Right lobe of liver (tissue), 6 donors: Measurements from ENCODE around the gene ROBO2. TPM values are rescaled to one million over a fixed set of nuclear protein-coding genes. Genes with fewer than 3 reads are reported as not detected.

ENCODE experiments used
- ATAC-seq, 4 donors: fragments of 200-7000 bp; cut with Tn5 transposase; one replicate each; pipeline ENCODE4 v1.9.1; 2020; ENCODE audit warnings: mild to moderate bottlenecking in 4 of 4, moderate library complexity in 4 of 4
- DNase-seq, 3 donors: peaks; one replicate each; pipeline ENCODE4 v3.0.0-alpha.2; 2020
- H3K27ac ChIP-seq, 3 donors: fragments of 200-600 bp; one replicate each; pipeline ENCODE4 v1.8.0; 2022
- H3K27me3 ChIP-seq, 2 donors: fragments of 200-600 bp; one replicate each; pipeline ENCODE4 v1.8.0; 2022
- H3K36me3 ChIP-seq, 4 donors: fragments of 200-600 bp; sonication (generic) in 1 of 4; one replicate each; pipeline versions ENCODE4 v1.5.1 to v1.8.0; 2017 to 2022; ENCODE audit warnings: control low read depth in 1 of 4
- H3K4me1 ChIP-seq, 4 donors: fragments of 200-600 bp; sonication (generic) in 1 of 4; one replicate each; pipeline versions ENCODE4 v1.5.1 to v1.8.0; 2017 to 2022; ENCODE audit warnings: control low read depth in 1 of 4
- H3K4me3 ChIP-seq, 3 donors: fragments of 200-600 bp; one replicate each; pipeline ENCODE4 v1.8.0; 2022
- H3K9me3 ChIP-seq, 4 donors: fragments of 200-600 bp; sonication (generic) in 1 of 4; one replicate each; pipeline versions ENCODE4 v1.5.1 to v1.8.0; 2017 to 2022; ENCODE audit warnings: control low read depth in 1 of 4
- POLR2A ChIP-seq: fragments of 450-650 bp; IDR thresholded peaks from one replicate; pipeline ENCODE4 v1.6.1; 2017; ENCODE audit warnings: antibody characterized with exemption, mild to moderate bottlenecking
- WGBS: methylation state at CpG from one replicate; pipeline ENCODE4 v1.1.6; 2018; ENCODE audit warnings: low coverage, low lambda C conversion rate; ENCODE audit not compliant: insufficient coverage; ENCODE audit errors: missing lambda C conversion rate; 5-methylcytosine and 5-hydroxymethylcytosine counted together
- intact Hi-C, 2 donors: fragments of 100-400 bp; cut with DNase I; formaldehyde crosslinking; loops; one replicate each; pipeline versions ENCODE4 v1.11.2 to v1.14.1; 2022
- total RNA-seq, 6 experiments: library from RNA; depleted of rRNA in 2 of 6; stranded (reverse); fragments of >200 nt in 2 of 6; fragmentation: NEBNext Ultra II Directional in 3 of 6; extraction: Animal tissue kit (Norgen Biotek cat#: 25700) in 3 of 6; gene quantifications; one replicate each; pipeline versions ENCODE4 v1.1.0 to v1.2.4, GENCODE V29; 2016 to 2023
- TF ChIP-seq, protein P1 (sequence below), 4 donors: fragments of 200-600 bp in 3 of 4; fragments of 450-650 bp in 1 of 4; IDR thresholded peaks; one replicate each; pipeline versions ENCODE4 v1.5.1 to v1.8.0; 2016 to 2022; ENCODE audit warnings: antibody characterized with exemption in 4 of 4, mild to moderate bottlenecking in 2 of 4
- donor health status: DM: no; HTN: yes; CAD: no.
- donor health status: DM: no; HTN: no; CAD: no.
- donor health status: DM: no; HTN: no; CAD: no.
- donor health status: DM: no; HTN: yes; CAD: no.
- donor health status: DM: no; HTN: yes; CAD: no.

The ROBO2 gene
- total RNA-seq, 6 experiments from 2014 or later: 0.07 to 1.7 (median 0.67) TPM

DNA sequence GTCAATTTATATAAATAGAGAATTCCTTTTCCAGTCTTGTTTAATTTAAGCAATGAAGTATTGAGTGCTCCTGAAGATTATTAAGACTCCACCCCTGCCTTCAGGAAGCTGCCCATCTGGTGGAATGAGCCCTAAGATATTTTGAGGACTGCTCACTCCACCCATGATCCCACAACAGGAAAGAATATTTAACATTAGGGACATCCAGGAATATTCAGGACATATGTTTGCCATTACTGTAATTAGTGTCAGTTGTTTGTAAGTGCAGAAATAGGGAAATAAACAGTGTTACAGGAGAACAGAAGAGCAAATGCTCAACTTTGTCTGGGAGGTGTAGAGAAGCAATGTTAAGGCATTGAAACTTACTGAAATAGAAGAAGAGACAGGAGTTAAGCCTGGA, 375.0 kb downstream of the ROBO2 start:
- no peaks in the 10 kb centered on the region for H3K36me3 ChIP-seq
- H3K27ac ChIP-seq: no peak overlapping the region
- DNase-seq (no peak), ATAC-seq (no peak)
- intact Hi-C loops: no loop called here
- no peaks in the 10 kb centered on the region for H3K27me3 ChIP-seq
- H3K4me1 ChIP-seq: no peaks in the 10 kb centered on the region
- no peak for TF ChIP-seq POLR2A
- TF ChIP-seq, protein P1, sequence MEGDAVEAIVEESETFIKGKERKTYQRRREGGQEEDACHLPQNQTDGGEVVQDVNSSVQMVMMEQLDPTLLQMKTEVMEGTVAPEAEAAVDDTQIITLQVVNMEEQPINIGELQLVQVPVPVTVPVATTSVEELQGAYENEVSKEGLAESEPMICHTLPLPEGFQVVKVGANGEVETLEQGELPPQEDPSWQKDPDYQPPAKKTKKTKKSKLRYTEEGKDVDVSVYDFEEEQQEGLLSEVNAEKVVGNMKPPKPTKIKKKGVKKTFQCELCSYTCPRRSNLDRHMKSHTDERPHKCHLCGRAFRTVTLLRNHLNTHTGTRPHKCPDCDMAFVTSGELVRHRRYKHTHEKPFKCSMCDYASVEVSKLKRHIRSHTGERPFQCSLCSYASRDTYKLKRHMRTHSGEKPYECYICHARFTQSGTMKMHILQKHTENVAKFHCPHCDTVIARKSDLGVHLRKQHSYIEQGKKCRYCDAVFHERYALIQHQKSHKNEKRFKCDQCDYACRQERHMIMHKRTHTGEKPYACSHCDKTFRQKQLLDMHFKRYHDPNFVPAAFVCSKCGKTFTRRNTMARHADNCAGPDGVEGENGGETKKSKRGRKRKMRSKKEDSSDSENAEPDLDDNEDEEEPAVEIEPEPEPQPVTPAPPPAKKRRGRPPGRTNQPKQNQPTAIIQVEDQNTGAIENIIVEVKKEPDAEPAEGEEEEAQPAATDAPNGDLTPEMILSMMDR (IDR thresholded peaks at IDR 0.05): no peak
- no peak overlapping the region for H3K4me3 ChIP-seq
- H3K9me3 ChIP-seq: no peaks in the 10 kb centered on the region

DNA sequence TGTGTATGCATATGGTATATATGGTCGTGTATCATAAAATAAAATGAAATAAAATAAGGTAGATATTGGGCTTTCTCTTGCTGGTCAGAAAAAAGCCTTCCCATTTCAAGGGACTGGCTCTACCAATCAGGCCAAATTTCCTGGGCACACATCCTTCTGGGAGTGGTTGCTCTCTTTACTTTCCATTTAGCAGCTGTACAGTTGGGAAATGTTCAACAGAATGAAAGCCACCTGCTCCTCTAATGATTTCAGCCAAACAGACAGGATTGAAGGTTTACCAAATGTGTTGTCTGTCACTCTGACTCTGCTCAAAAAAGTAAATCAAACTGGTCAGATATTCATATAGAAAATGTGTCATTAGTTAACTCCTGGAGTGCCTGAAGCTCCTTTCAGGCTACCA, 380.4 kb downstream of the ROBO2 start:
- Histone ChIP-seq H3K27ac (no peak overlapping the region), H3K4me1 (no peaks in the 10 kb centered on the region), H3K36me3 (no peaks in the 10 kb centered on the region), H3K27me3 (no peaks in the 10 kb centered on the region), H3K9me3 (no peaks in the 10 kb centered on the region), H3K4me3 (no peak overlapping the region)
- no peak for DNase-seq
- 46% methylated on average over 1 of the region's 1 CpG for WGBS
- intact Hi-C loops: no loop called here
- no peak for ATAC-seq
- TF ChIP-seq, protein P1 (IDR thresholded peaks at IDR 0.05): no peak

DNA sequence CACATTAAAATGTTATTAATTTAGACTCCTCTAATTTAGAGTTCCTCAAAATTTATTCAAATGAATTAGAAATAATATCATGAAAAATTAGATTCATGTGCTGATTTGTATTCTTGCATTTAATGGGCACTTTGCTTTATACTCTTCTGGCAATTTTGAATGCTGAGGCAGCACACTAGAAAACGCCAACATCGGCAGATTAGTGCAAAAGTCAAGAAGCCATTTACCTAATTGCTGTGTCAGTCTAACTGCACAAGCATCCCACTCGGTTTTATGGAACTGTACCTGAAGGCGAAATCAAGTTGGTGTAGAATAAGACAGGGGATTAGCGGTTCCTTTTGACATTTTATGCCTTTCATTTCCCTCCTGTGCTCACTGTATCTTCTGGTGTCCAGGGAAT, 382.0 kb downstream of the ROBO2 start:
- no peak overlapping the region for H3K27ac ChIP-seq
- no peaks in the 10 kb centered on the region for H3K4me1 ChIP-seq
- DNase-seq: no peak
- no peak for ATAC-seq
- no peaks in the 10 kb centered on the region for H3K27me3 ChIP-seq
- no peak for TF ChIP-seq POLR2A
- TF ChIP-seq, protein P1 (IDR thresholded peaks at IDR 0.05): no peak
- no peaks in the 10 kb centered on the region for H3K36me3 ChIP-seq
- no peaks in the 10 kb centered on the region for H3K9me3 ChIP-seq
- WGBS: 75% methylated on average over 5 of the region's 5 CpGs
- H3K4me3 ChIP-seq: no peak overlapping the region
- intact Hi-C loops: no loop called here

DNA sequence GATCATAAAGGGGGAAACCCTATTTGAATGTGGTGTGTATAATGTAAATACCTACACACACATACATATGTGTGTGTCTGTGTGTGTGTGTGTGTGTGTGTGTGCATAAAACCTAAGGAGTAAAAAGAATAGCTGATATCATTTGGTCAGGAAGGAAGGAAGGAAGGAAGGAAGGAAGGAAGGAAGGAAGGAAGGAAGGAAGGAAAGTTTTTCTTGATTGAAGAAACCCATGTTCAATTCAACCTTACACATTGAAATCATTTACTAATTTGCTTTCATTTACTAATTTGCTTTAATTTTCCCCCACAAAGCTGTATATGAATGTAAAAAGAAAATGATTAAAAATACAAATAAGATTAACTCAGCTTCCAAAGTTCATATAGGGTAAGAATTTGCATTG, 386.6 kb downstream of the ROBO2 start:
- no peak for DNase-seq
- Histone ChIP-seq H3K27me3 (no peaks in the 10 kb centered on the region), H3K36me3 (no peaks in the 10 kb centered on the region), H3K27ac (no peak overlapping the region), H3K4me1 (no peaks in the 10 kb centered on the region), H3K9me3 (no peaks in the 10 kb centered on the region), H3K4me3 (no peak overlapping the region)
- TF ChIP-seq POLR2A: no peak
- TF ChIP-seq, protein P1 (IDR thresholded peaks at IDR 0.05): no peak
- intact Hi-C loops: no loop called here
- ATAC-seq: no peak

DNA sequence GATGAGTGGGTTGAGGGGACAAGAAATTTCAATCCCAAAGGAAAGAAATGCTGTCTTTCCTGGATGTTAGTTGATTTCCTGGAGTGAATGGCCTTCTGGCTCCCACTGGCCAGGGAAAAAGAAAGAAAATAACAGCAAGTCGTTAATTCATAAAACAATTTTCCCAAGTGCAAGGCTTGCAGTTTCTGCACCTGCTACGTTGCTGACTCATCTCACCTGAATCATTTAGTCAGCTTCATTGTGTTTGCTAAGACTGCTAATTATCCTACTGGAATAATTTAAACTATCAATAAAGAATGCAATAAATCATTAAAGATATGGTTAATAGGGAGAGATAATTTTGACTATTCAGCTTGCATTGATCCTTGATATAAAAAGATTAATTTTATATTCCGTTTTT, 387.6 kb downstream of the ROBO2 start:
- Histone ChIP-seq H3K27me3 (no peaks in the 10 kb centered on the region), H3K27ac (no peak overlapping the region), H3K4me1 (no peaks in the 10 kb centered on the region), H3K4me3 (no peak overlapping the region), H3K9me3 (no peaks in the 10 kb centered on the region), H3K36me3 (no peaks in the 10 kb centered on the region)
- WGBS: 58% methylated on average over 3 of the region's 3 CpGs
- intact Hi-C loops: no loop called here
- DNase-seq (no peak), ATAC-seq (no peak)
- TF ChIP-seq, protein P1 (IDR thresholded peaks at IDR 0.05): no peak
- no peak for TF ChIP-seq POLR2A
